ENCODE measurements around the gene PRSS3.
"Not testable (repeated sequence)": the region's sequence is repeated elsewhere in the genome, so short reads cannot be mapped to it uniquely, and the experiment has no call there.

The PRSS3 gene

GRCh38 chr9:33818167-33818846 is 22.9 kb downstream of the PRSS3 start:
- DNase-seq (ENCODE audit: low spot score) = no peak

GRCh38 chr9:33818847-33819500 is 23.6 kb downstream of the PRSS3 start:
- no peak for DNase-seq (ENCODE audit: low spot score)

GRCh38 chr9:33820231-33820745 is 24.9 kb downstream of the PRSS3 start:
- no peak for DNase-seq (ENCODE audit: low spot score)

DNA sequence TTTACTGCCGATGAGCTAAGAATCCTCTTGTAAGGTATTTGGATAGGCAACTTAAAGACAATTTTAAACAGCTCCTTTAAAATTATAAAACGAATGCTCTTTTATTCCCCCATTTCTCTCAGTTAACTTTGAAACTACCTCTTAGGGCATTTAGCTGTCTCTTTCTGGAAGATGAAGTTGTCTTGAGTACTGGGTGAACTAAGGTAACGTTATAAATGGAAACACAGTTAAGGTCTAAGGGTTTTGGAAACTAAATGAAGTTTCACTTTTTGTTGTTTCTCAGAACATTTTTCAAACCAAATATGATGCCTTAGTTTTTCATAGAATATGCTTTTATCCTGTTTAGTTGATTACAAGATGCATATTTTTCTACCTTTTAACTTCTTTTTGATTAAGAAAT is 28.4 kb downstream of the PRSS3 start:
- DNase-seq (ENCODE audit: low spot score) = no peak

DNA sequence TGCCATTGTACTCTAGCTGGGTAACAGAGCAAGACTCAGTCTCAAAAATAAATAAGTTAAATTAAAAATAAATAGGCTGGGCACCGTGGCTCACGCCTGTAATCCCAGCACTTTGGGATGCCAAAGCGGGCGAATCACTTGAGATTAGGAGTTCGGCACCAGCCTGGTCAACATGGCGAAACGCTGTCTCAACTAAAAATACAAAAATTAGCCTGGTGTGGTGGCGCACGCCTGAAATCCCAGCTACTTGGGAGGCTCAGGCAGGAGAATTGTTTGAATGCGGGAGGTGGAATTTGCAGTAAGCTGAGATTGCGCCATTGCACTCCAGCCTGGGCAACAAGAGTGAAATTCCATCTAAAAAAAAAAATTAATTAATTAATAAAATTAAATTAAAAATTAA is 31.9 kb downstream of the PRSS3 start:
- DNase-seq (ENCODE audit: low spot score) = not testable (repeated sequence)

DNA sequence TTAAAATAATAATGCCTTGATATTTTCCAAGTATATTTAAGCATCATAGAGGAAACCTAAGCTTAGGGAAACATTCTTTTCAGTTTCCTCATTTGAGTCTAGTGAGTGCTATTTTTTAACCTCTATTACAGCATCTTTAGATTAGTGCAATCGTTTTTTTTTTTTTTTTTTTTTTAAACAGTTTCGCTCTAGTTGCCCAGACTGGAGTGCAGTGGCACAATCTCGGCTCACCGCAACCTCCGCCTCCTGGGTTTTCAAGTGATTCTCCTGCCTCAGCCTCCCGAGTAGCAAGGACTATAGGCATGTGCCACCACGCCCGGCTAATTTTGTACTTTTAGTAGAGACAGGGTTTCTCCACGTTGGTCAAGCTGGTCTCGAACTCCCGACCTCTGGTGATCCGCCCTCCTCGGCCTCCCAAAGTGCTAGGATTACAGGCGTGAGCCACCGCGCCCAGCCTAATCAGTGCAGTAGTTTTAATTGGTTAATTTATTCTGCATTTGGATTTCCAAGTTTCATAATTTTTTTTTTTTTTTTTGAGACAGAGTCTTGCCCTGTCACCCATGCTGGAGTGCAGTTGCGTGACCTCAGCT is 34.4 kb downstream of the PRSS3 start:
- not testable (repeated sequence) for DNase-seq (ENCODE audit: low spot score)

DNA sequence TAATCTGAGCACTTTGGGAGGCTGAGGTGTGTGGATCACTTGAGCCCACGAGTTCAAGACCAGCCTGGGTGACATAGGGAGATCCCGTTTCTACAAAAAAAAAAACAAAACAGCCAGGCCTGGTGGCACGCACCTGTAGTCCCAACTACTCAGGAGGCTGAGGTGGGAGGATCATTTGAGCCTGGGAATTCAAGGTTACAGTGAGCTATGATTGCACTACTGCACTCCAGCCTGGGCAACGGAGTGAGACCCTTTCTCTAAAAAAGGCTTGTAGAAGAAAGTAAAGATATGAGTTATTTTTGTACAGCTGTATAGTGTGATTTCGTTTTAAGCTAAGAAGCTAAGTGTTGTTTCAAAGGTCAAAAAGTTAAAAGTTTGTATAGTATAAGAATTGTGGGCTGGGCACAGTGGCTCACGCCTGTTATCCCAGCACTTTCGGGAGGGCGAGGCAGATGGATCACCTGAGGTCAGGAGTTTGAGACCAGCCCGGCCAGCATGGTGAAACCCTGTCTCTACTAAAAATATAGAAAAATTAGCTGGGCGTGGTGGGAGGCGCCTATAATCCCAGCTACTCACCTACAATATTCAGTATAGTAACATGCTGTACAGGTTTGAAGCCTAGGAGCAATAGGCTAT is 40.4 kb downstream of the PRSS3 start:
- DNase-seq (ENCODE audit: low spot score) = no peak

DNA sequence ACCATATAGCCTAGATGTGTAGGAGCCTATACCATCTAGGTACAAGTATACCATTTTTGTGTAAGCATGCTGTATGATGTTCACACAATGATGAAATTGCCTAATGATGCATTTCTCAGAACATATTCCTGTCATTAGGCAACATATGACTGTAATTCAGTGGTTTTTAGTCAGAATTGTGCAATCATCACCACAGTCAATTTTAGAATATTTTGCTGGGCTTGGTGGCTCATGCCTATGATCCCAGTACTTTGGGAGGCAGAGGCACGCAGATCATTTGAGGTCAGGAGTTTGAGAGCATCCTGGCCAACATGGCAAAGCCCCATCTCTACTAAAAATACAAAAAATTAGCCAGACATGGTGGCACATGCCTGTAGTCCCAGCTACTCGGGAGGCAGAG is 40.9 kb downstream of the PRSS3 start:
- not testable (repeated sequence) for DNase-seq (ENCODE audit: low spot score)

- no peak for DNase-seq (ENCODE audit: low spot score)
Measured at GRCh38 chr9:33837138-33837537, 41.8 kb downstream of the PRSS3 start.

DNA sequence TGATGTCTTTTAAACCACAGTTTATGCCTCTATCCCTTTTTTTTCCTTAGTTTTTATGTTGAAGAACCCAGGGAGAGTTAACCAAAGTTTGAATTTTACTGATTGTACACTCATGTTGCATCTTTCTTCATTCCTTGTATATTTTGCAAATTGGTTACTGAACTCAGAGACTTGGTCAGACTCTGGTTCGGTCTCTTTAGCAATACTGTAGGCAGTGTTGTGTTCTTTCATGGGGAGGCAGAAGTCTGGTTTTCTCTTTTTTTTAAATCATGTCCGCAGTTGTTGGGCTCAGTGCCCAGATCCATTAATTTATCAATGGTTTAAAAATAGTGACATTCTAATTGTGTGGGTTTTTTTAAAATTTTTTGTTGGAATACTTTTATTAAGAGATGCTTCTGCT is 45.0 kb downstream of the PRSS3 start:
- DNase-seq (ENCODE audit: low spot score) = no peak

DNA sequence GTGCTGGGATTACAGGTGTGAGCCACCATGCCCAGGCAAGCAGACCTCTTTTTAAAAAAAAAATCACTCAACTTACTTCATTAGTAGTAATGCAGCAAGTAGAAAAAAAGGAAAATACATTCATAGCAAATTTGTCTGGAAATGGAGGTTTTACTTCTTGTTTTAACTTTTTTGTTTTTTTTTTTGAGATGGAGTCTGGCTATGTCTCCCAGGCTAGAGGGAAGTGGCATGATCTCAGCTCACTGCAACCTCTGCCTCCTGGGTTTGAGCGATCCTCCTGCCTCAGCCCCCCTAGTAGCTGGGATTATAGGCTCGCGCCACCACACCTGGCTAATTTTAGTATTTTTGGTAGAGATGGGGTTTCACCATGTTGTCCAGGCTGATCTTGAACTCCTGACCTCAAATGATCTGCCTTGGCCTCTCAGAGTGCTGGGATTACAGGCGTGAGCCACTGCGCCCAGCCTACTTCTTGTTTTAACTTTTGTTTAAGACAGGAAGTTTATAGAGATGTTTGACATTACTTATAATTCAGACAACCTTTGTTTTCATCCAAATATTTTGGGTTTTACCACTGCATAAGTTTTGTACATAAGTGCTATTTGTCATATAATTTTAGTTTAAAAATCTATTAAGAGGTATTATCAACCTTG is 48.1 kb downstream of the PRSS3 start:
- no peak for DNase-seq (ENCODE audit: low spot score)

- no peak for DNase-seq (ENCODE audit: low spot score)
Measured at GRCh38 chr9:33846231-33846630, 50.9 kb downstream of the PRSS3 start.

- DNase-seq (ENCODE audit: low spot score) = not testable (repeated sequence)
Measured at GRCh38 chr9:33847894-33848205, 52.5 kb downstream of the PRSS3 start.

Measured in ecto neural progenitor cell (in vitro differentiated cells).